Neural crest cell (in vitro differentiated cells): Measurements from ENCODE around the gene PMEPA1. TPM values are rescaled to one million over a fixed set of nuclear protein-coding genes. Genes with fewer than 3 reads are reported as not detected.
A peak's percentile ranks its signal among the peaks of the same experiment; 100 is the strongest.

Source experiments
- DNase-seq: peaks from one replicate; pipeline ENCODE4 v3.0.0; 2021; ENCODE audit warnings: low read depth, mixed read lengths, low spot score
- H3K27ac Mint-ChIP-seq: one replicate; pipeline ENCODE4 v1.8.0; 2021; ENCODE audit warnings: mild to moderate bottlenecking, mixed read lengths; ENCODE audit not compliant: unreplicated experiment
- H3K27me3 Mint-ChIP-seq: 2 replicates; pipeline ENCODE4 v1.8.0; 2021; ENCODE audit warnings: low read depth, mild to moderate bottlenecking, mixed read lengths
- H3K36me3 Mint-ChIP-seq: 2 replicates; pipeline ENCODE4 v1.8.0; 2021; ENCODE audit warnings: low read depth, mild to moderate bottlenecking, mixed read lengths
- H3K4me1 Mint-ChIP-seq: 2 replicates; pipeline ENCODE4 v1.8.0; 2021; ENCODE audit warnings: mixed read lengths
- H3K4me3 Mint-ChIP-seq: one replicate; pipeline ENCODE4 v1.8.0; 2021; ENCODE audit warnings: mild to moderate bottlenecking, mixed read lengths
- H3K9me3 Mint-ChIP-seq: 2 replicates; pipeline ENCODE4 v1.8.0; 2021; ENCODE audit warnings: mixed read lengths
- CTCF ChIP-seq: fragments of 200-600 bp; sonication (generic); conservative IDR thresholded peaks from 2 replicates; pipeline ENCODE4 v1.5.0; 2021; ENCODE audit warnings: antibody characterized with exemption, mild to moderate bottlenecking
- long read RNA-seq: library from polyadenylated mRNA; unstranded; transcript quantifications from one replicate; pipeline ENCODE4 v2.0.0, GENCODE V29; 2020
- total RNA-seq: library from RNA; stranded (reverse); gene quantifications from 2 replicates; pipeline ENCODE4 v1.2.1, GENCODE V29; 2021

Gene PMEPA1
- 3.2 and 4.2 TPM in 2 replicates for total RNA-seq
- long read RNA-seq, partial matches to known transcripts = 0 of 2 reads
- long read RNA-seq, other reads (novel, unspliced or antisense) = 2 of 2 reads

GRCh38 chr20:57709823-57710799 is at the start of gene PMEPA1:
PMEPA1 (minus strand) TSS chr20:57710015; CDS start chr20:57709582, 433 bp downstream.
- peak; percentile 91 for DNase-seq
- H3K27ac Mint-ChIP-seq = peak within 1 kb of the TSS; percentile 96
- peak within 1 kb of the TSS; percentile 93 for H3K4me3 Mint-ChIP-seq
- peaks cover 77% of the 10 kb centered on the region for H3K27me3 Mint-ChIP-seq
- no peaks in the 10 kb centered on the region for H3K9me3 Mint-ChIP-seq
- TF ChIP-seq CTCF = peak; percentile 20
- H3K36me3 Mint-ChIP-seq = no peaks in the 10 kb centered on the region
- H3K4me1 Mint-ChIP-seq = peaks cover 44% of the 10 kb centered on the region

GRCh38 chr20:57757767-57758166 is 48.0 kb upstream of the PMEPA1 start:
- no peak overlapping the region for H3K27ac Mint-ChIP-seq
- TF ChIP-seq CTCF = no peak

GRCh38 chr20:57756921-57757320 is 47.1 kb upstream of the PMEPA1 start:
- no peak for DNase-seq
- H3K27me3 Mint-ChIP-seq = peaks cover 33% of the 10 kb centered on the region
- peaks cover 6% of the 10 kb centered on the region for H3K9me3 Mint-ChIP-seq
- H3K27ac Mint-ChIP-seq = no peak overlapping the region
- no peak for TF ChIP-seq CTCF
- no peak overlapping the region for H3K4me3 Mint-ChIP-seq
- H3K4me1 Mint-ChIP-seq = no peaks in the 10 kb centered on the region
- no peaks in the 10 kb centered on the region for H3K36me3 Mint-ChIP-seq

More at GRCh38 chr20:57757767-57758166, 48.0 kb upstream of the PMEPA1 start:
- H3K36me3 Mint-ChIP-seq = no peaks in the 10 kb centered on the region
- H3K27me3 Mint-ChIP-seq = peaks cover 36% of the 10 kb centered on the region
- H3K4me1 Mint-ChIP-seq = no peaks in the 10 kb centered on the region
- no peak for DNase-seq
- H3K9me3 Mint-ChIP-seq = peaks cover 6% of the 10 kb centered on the region
- H3K4me3 Mint-ChIP-seq = no peak overlapping the region

- no peak for DNase-seq
- Mint-ChIP-seq H3K9me3 (peaks cover 6% of the 10 kb centered on the region), H3K36me3 (no peaks in the 10 kb centered on the region), H3K4me3 (no peak overlapping the region), H3K27ac (no peak overlapping the region), H3K4me1 (no peaks in the 10 kb centered on the region), H3K27me3 (peaks cover 33% of the 10 kb centered on the region)
- TF ChIP-seq CTCF = no peak
Measured at GRCh38 chr20:57756213-57756612, 46.4 kb upstream of the PMEPA1 start.

- TF ChIP-seq CTCF = no peak
- Mint-ChIP-seq H3K36me3 (no peaks in the 10 kb centered on the region), H3K27me3 (peaks cover 36% of the 10 kb centered on the region), H3K27ac (no peak overlapping the region), H3K4me1 (no peaks in the 10 kb centered on the region), H3K9me3 (peaks cover 6% of the 10 kb centered on the region), H3K4me3 (no peak overlapping the region)
- DNase-seq = no peak
Measured at GRCh38 chr20:57755609-57756008, 45.8 kb upstream of the PMEPA1 start.
